A673 (cell line): Measurements from ENCODE around the gene ANKRD52. TPM values are rescaled to one million over a fixed set of nuclear protein-coding genes. Genes with fewer than 3 reads are reported as not detected.

ENCODE experiments used
- BruUV-seq: library from RNA; stranded (reverse); fragments of 400-500 nt; replicated peaks from 2 replicates; lab custom pipeline; 2021; lab: Mats Ljungman, UMichigan
- CTCF ChIA-PET: fragments of 300-600 bp; sonication (Branson Sonifier 250); formaldehyde crosslinking; loops from one replicate; lab custom pipeline; 2022; ENCODE audit warnings: antibody characterized with exemption; lab: Charles Lee
- POLR2A ChIA-PET: fragments of 300-600 bp; sonication (Branson Sonifier 250); formaldehyde crosslinking; loops from one replicate; lab custom pipeline; 2022; ENCODE audit warnings: antibody characterized with exemption; ENCODE audit not compliant: low non-redundant PET; lab: Charles Lee
- DNase-seq: peaks from one replicate; pipeline ENCODE4 v3.0.0-alpha.2; 2015; ENCODE audit warnings: low spot score
- H3K27ac ChIP-seq: fragments of 200-600 bp; sonication (generic); 2 replicates; pipeline ENCODE4 v1.5.1; 2016; ENCODE audit warnings: mixed run types, low read depth, mild to moderate bottlenecking, mixed read lengths, antibody characterized with exemption, low read length; ENCODE audit not compliant: poor library complexity, severe bottlenecking
- H3K27me3 ChIP-seq: fragments of 200-600 bp; sonication (generic); replicated peaks from 2 replicates; pipeline ENCODE4 v1.6.1; 2017; ENCODE audit warnings: mixed run types, low read depth, mild to moderate bottlenecking, mixed read lengths, antibody characterized with exemption, low read length; ENCODE audit not compliant: insufficient read depth, poor library complexity
- H3K36me3 ChIP-seq: fragments of 200-600 bp; sonication (generic); 2 replicates; pipeline ENCODE4 v1.6.1; 2016; ENCODE audit warnings: mixed run types, mild to moderate bottlenecking, mixed read lengths, antibody characterized with exemption, low read length; ENCODE audit not compliant: insufficient read depth, poor library complexity, severe bottlenecking
- H3K4me1 ChIP-seq: fragments of 200-600 bp; sonication (generic); 2 replicates; pipeline ENCODE4 v1.6.1; 2017; ENCODE audit warnings: mixed run types, mild to moderate bottlenecking, mixed read lengths, antibody characterized with exemption, low read length; ENCODE audit not compliant: insufficient read depth, poor library complexity, severe bottlenecking
- H3K4me3 ChIP-seq: fragments of 200-600 bp; sonication (generic); 2 replicates; pipeline ENCODE4 v1.5.1; 2016; ENCODE audit warnings: low read depth, mixed run types, mild to moderate bottlenecking, mixed read lengths, low read length; ENCODE audit not compliant: poor library complexity, severe bottlenecking
- H3K9me3 ChIP-seq: fragments of 200-600 bp; sonication (generic); 2 replicates; pipeline ENCODE4 v1.6.1; 2016; ENCODE audit warnings: mixed run types, low read depth, mild to moderate bottlenecking, mixed read lengths, antibody characterized with exemption, low read length; ENCODE audit not compliant: poor library complexity, severe bottlenecking
- CTCF ChIP-seq: fragments of 300-800, 200-600 bp; sonication (generic); conservative IDR thresholded peaks from 2 replicates; pipeline ENCODE4 v1.5.1; 2017; ENCODE audit warnings: low read depth, mild to moderate bottlenecking, antibody characterized with exemption, low read length, moderate library complexity, mixed read lengths
- EZH2 ChIP-seq: fragments of 200-600 bp; sonication (generic); IDR thresholded peaks from 2 replicates; pipeline ENCODE4 v1.6.1; 2017; ENCODE audit warnings: borderline replicate concordance, low read depth, mild to moderate bottlenecking, mixed read lengths, antibody characterized with exemption, low read length; ENCODE audit not compliant: poor library complexity, severe bottlenecking
- intact Hi-C: fragments of 100-400 bp; cut with micrococcal nuclease; formaldehyde crosslinking; loops from one replicate; pipeline ENCODE4 v1.10.0; 2022; ENCODE audit not compliant: unreplicated experiment
- total RNA-seq: library from RNA; stranded (reverse); gene quantifications from 2 replicates; pipeline ENCODE4 v1.2.3, GENCODE V29; 2021

The ANKRD52 gene
- total RNA-seq, 1 experiment from 2014 or later: 74.7 TPM

- POLR2A ChIA-PET: no interaction called here
- intact Hi-C loops: no loop called here
These were observed 39.2 kb upstream of the ANKRD52 start for GRCh38 chr12:56297400-56297799.

GRCh38 chr12:56296295-56296694 lies 38.1 kb upstream of the ANKRD52 start:
- DNase-seq: no peak
- Histone ChIP-seq H3K4me3 (no peak overlapping the region), H3K27me3 (no peaks in the 10 kb centered on the region), H3K9me3 (no peaks in the 10 kb centered on the region), H3K36me3 (peaks cover 14% of the 10 kb centered on the region), H3K4me1 (peaks cover 28% of the 10 kb centered on the region), H3K27ac (peak overlapping the region; percentile 3)
- no peak for TF ChIP-seq EZH2
- TF ChIP-seq CTCF: no peak
- BruUV-seq: no TSS peak
- POLR2A ChIA-PET: no interaction called here
- intact Hi-C loops: no loop called here
- CTCF ChIA-PET: no interaction called here

More at GRCh38 chr12:56297400-56297799, 39.2 kb upstream of the ANKRD52 start:
- H3K9me3 ChIP-seq: no peaks in the 10 kb centered on the region
- no peaks in the 10 kb centered on the region for H3K27me3 ChIP-seq
- BruUV-seq: no TSS peak
- no peak for DNase-seq
- peak overlapping the region; percentile 3 for H3K27ac ChIP-seq
- CTCF ChIA-PET: no interaction called here
- peaks cover 9% of the 10 kb centered on the region for H3K36me3 ChIP-seq
- H3K4me1 ChIP-seq: peaks cover 28% of the 10 kb centered on the region
- no peak overlapping the region for H3K4me3 ChIP-seq
- no peak for TF ChIP-seq CTCF

GRCh38 chr12:56293795-56294194 lies 35.6 kb upstream of the ANKRD52 start:
- H3K4me1 ChIP-seq: peaks cover 16% of the 10 kb centered on the region
- ChIA-PET CTCF (no interaction called here), POLR2A (no interaction called here)
- no peaks in the 10 kb centered on the region for H3K27me3 ChIP-seq
- no TSS peak for BruUV-seq
- intact Hi-C loops: no loop called here
- DNase-seq: no peak
- H3K27ac ChIP-seq: no peak overlapping the region
- peaks cover 26% of the 10 kb centered on the region for H3K36me3 ChIP-seq
- TF ChIP-seq EZH2 (no peak), CTCF (no peak)
- no peak overlapping the region for H3K4me3 ChIP-seq
- H3K9me3 ChIP-seq: no peaks in the 10 kb centered on the region
